ENCODE results near the gene DVL1. TPM values are rescaled to one million over a fixed set of nuclear protein-coding genes. Genes with fewer than 3 reads are reported as not detected.

Gene DVL1
- total and polyA plus RNA-seq, 9 of the 15 experiments (the other 6 are each of a cell fraction or from before 2014, with no cell fraction given) = 0.62 to 135 (median 24.3) TPM

DNA sequence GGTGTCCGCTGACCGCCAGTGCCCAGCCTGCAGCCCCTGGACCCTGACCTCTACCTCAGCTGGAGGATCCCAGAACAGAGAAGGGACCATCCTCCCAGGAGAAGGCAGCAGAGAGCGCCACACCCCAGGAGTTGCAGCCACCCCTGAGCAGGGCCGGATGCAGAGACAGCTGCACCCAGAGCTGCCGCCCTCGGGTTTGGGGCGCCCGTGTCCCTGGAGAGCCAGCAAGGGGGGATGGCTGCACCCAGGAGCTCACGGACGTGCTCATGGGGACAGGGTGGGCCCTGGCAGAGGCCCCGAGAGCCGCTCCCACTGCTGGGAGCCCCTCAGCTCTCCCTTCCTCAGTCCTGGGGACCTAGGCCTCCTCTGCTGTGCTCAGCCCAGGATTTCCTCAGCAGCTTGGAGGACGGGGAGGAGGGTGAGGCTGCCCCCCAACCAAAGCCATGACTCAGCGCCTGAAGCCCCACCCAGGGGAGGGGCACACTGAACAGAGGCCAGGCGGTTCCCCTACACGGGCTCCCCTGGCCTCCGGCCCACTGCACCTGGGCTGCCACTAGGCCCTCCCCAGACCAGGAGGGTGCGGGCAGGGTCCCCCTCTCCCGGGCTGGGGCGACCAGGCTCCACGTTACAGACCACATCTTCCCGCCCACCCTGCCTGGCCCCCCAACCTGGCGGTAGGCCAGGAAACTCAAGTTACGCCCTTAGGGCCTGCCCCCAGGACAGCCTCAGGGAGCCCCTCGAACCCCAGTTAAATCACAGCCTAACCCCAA lies 43.7 kb downstream of the DVL1 start (continued):
- TF ChIP-seq, protein P1, sequence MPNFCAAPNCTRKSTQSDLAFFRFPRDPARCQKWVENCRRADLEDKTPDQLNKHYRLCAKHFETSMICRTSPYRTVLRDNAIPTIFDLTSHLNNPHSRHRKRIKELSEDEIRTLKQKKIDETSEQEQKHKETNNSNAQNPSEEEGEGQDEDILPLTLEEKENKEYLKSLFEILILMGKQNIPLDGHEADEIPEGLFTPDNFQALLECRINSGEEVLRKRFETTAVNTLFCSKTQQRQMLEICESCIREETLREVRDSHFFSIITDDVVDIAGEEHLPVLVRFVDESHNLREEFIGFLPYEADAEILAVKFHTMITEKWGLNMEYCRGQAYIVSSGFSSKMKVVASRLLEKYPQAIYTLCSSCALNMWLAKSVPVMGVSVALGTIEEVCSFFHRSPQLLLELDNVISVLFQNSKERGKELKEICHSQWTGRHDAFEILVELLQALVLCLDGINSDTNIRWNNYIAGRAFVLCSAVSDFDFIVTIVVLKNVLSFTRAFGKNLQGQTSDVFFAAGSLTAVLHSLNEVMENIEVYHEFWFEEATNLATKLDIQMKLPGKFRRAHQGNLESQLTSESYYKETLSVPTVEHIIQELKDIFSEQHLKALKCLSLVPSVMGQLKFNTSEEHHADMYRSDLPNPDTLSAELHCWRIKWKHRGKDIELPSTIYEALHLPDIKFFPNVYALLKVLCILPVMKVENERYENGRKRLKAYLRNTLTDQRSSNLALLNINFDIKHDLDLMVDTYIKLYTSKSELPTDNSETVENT (CRISPR knock-in tag; IDR thresholded peaks at IDR 0.05) = no peak
- TF ChIP-seq STAG1 (CRISPR knock-in tag; IDR thresholded peaks at IDR 0.05; ENCODE audit: borderline replicate concordance) (peak; percentile 66), TAF1 (IDR thresholded peaks at IDR 0.05; ENCODE audit: control insufficient read depth, extremely low read depth, insufficient read depth, low read length, severe bottlenecking) (peak; percentile 13), ZNF699 (CRISPR knock-in tag; IDR thresholded peaks at IDR 0.05; ENCODE audit: insufficient replicate concordance) (no peak), JUN (IDR thresholded peaks at IDR 0.05; ENCODE audit: borderline replicate concordance, low read depth, low read length) (peak; percentile 66; the same call in 1 of the 2 replicates), JUN (CRISPR knock-in tag; IDR thresholded peaks at IDR 0.05; ENCODE audit: borderline replicate concordance) (no peak), ETV1 (tag; conservative IDR thresholded peaks at IDR 0.05; ENCODE audit: low read depth) (0 out of 2 replicates have a peak, but pooled peaks have one; percentile 47), SMARCC2 (IDR thresholded peaks at IDR 0.05; ENCODE audit: low read depth) (0 out of 2 replicates have a peak, but pooled peaks have one; percentile 32), NFIC (IDR thresholded peaks at IDR 0.05) (peak; percentile 94), CTCFL (IDR thresholded peaks at IDR 0.05; ENCODE audit: borderline replicate concordance, insufficient read depth, low read depth, low read length, poor library complexity, severe bottlenecking) (no peak), NONO (IDR thresholded peaks at IDR 0.05; ENCODE audit: low read depth in 2 of 2, low read length in 1 of 2) (no peak), BHLHE40 (IDR thresholded peaks at IDR 0.05; ENCODE audit: low read length) (peak; percentile 49), ZNF431 (CRISPR knock-in tag; IDR thresholded peaks at IDR 0.05) (no peak), MEF2A (IDR thresholded peaks at IDR 0.05; ENCODE audit: control insufficient read depth, low read depth, low read length) (no peak)
- TF ChIP-seq, protein P2, sequence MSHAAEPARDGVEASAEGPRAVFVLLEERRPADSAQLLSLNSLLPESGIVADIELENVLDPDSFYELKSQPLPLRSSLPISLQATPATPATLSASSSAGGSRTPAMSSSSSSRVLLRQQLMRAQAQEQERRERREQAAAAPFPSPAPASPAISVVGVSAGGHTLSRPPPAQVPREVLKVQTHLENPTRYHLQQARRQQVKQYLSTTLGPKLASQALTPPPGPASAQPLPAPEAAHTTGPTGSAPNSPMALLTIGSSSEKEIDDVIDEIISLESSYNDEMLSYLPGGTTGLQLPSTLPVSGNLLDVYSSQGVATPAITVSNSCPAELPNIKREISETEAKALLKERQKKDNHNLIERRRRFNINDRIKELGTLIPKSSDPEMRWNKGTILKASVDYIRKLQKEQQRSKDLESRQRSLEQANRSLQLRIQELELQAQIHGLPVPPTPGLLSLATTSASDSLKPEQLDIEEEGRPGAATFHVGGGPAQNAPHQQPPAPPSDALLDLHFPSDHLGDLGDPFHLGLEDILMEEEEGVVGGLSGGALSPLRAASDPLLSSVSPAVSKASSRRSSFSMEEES (CRISPR knock-in tag; IDR thresholded peaks at IDR 0.05) = no peak
- TF ChIP-seq, protein P3, sequence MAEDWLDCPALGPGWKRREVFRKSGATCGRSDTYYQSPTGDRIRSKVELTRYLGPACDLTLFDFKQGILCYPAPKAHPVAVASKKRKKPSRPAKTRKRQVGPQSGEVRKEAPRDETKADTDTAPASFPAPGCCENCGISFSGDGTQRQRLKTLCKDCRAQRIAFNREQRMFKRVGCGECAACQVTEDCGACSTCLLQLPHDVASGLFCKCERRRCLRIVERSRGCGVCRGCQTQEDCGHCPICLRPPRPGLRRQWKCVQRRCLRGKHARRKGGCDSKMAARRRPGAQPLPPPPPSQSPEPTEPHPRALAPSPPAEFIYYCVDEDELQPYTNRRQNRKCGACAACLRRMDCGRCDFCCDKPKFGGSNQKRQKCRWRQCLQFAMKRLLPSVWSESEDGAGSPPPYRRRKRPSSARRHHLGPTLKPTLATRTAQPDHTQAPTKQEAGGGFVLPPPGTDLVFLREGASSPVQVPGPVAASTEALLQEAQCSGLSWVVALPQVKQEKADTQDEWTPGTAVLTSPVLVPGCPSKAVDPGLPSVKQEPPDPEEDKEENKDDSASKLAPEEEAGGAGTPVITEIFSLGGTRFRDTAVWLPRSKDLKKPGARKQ (CRISPR knock-in tag; IDR thresholded peaks at IDR 0.05) = no peak
- TF ChIP-seq, protein P4, sequence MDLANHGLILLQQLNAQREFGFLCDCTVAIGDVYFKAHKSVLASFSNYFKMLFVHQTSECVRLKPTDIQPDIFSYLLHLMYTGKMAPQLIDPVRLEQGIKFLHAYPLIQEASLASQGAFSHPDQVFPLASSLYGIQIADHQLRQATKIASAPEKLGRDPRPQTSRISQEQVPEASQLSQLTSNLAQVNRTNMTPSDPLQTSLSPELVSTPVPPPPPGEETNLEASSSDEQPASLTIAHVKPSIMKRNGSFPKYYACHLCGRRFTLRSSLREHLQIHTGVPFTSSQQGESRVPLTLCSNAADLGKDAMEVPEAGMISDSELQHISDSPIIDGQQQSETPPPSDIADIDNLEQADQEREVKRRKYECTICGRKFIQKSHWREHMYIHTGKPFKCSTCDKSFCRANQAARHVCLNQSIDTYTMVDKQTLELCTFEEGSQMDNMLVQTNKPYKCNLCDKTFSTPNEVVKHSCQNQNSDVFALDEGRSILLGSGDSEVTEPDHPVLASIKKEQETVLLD (IDR thresholded peaks at IDR 0.05) = peak; percentile 48; the same call in 1 of the 2 replicates
